LNCaP clone FGC (cell line): ENCODE data around the gene OS9.

Experiments used
- DNase-seq: peaks from one replicate; pipeline ENCODE4 v3.0.0-alpha.2; 2011; ENCODE audit warnings: low read depth
- H3K4me3 ChIP-seq: 2 replicates; pipeline ENCODE4 v1.5.1; 2011; ENCODE audit warnings: mild to moderate bottlenecking, low read depth, low read length, control low read depth
- TF ChIP-seq, protein P1 (sequence below): IDR thresholded peaks from 2 replicates; pipeline ENCODE4 v1.5.1; 2012; ENCODE audit warnings: mild to moderate bottlenecking; ENCODE audit not compliant: control insufficient read depth, insufficient read depth; ENCODE audit errors: extremely low read depth

The OS9 gene

GRCh38 chr12:57739914-57740538 lies 46.1 kb downstream of the OS9 start:
- DNase-seq, result no peak
- TF ChIP-seq, protein P1, sequence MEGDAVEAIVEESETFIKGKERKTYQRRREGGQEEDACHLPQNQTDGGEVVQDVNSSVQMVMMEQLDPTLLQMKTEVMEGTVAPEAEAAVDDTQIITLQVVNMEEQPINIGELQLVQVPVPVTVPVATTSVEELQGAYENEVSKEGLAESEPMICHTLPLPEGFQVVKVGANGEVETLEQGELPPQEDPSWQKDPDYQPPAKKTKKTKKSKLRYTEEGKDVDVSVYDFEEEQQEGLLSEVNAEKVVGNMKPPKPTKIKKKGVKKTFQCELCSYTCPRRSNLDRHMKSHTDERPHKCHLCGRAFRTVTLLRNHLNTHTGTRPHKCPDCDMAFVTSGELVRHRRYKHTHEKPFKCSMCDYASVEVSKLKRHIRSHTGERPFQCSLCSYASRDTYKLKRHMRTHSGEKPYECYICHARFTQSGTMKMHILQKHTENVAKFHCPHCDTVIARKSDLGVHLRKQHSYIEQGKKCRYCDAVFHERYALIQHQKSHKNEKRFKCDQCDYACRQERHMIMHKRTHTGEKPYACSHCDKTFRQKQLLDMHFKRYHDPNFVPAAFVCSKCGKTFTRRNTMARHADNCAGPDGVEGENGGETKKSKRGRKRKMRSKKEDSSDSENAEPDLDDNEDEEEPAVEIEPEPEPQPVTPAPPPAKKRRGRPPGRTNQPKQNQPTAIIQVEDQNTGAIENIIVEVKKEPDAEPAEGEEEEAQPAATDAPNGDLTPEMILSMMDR, result no peak
- H3K4me3 ChIP-seq, result no peak overlapping the region

GRCh38 chr12:57740656-57741412 lies 46.9 kb downstream of the OS9 start:
- DNase-seq, result no peak
- H3K4me3 ChIP-seq, result no peak overlapping the region
- TF ChIP-seq, protein P1, result no peak

DNA sequence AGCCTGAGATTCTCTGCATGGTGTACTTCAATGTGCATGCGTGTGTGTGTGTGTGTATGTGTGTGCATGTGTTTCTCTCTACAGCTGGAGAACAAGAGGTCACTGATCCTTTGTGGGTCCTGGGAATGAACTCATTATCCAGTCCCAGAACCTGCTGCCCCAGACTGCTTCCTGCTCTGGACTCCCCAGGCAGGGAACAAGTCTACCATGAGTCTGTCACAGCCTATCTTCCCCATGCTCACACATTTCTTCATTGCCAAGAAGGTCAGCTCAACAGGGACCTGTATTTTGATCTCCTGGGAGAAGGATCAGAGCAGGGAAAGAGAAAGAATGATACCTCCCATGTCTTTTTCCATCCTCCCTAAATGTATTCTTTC lies 47.5 kb downstream of the OS9 start:
- TF ChIP-seq, protein P1, result no peak
- H3K4me3 ChIP-seq, result no peak overlapping the region
- no peak for DNase-seq

DNA sequence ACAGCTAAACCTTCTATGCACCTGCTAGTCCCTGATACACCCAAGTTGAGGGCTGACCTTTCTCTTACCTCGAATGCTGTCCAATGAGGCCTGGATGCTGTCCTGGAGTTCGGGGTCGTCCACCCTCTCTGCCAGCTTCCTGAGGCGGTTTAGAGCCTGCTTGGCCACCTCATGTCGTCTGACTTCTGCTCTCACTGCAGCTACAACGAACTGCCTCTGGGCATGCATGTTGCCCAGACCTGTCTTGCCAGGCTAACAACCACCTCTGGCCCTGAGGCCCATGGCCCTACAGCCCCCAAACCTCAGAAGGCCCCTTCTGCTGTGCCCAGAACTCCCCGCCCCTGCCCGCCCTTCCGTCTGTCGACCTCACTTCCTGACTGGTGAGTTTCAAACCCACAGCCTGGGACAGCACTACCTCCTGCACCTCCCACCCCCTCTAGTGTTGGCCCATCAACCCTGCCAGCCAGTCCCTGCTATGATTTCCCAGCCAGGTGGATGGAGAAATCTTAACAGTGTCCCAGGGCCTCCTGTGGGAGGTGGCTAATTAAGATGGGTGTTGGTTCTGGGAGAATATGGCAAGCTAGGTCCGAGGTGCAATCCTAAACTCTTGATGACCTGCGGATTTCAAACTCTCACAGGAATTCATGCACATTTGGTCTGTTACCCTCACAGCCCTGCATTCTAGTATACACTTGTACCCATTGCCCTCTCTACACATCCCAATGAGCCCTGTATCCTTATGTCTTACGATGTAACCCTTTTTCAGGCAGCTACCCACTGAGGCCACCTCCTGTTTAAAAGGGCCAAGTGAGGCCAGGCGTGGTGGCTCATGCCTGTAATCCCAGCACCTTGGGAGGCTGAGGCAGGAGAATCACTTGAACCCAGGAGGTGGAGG lies 48.2 kb downstream of the OS9 start:
- no peak for DNase-seq
- no peak overlapping the region for H3K4me3 ChIP-seq

DNA sequence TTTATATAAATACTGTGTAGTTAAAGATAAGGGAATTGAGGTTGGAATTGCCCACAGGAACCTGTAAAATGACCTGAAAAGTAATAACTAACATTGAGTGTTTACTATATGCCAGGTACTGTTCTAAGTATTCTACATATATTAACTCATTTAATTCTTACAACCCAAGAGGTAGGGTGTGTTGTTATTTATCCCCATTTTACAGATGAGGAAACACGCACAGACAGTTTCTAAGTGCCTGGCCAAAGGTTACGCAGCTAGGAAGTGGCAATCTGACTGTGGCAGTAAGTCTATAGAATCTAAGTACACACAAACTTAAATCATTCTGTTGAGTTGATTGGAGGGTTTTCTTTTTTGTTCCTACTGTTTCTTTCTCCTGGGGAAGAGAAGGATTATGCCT lies 49.8 kb downstream of the OS9 start:
- DNase-seq, result no peak
- peak overlapping the region; percentile 71 for H3K4me3 ChIP-seq

More for the DNA sequence above, 48.2 kb downstream of the OS9 start:
- TF ChIP-seq, protein P1, result no peak

GRCh38 chr12:57744194-57744776 lies 50.4 kb downstream of the OS9 start:
- TF ChIP-seq, protein P1, result no peak
- H3K4me3 ChIP-seq, result peak overlapping the region; percentile 71
- no peak for DNase-seq

More for the DNA sequence above, 49.8 kb downstream of the OS9 start:
- TF ChIP-seq, protein P1, result no peak
